ENCODE measurements around the gene PLS1.
A peak's percentile ranks its signal among the peaks of the same experiment; 100 is the strongest.
"Not testable (repeated sequence)": the region's sequence is repeated elsewhere in the genome, so short reads cannot be mapped to it uniquely, and the experiment has no call there.

PLS1 gene

DNA sequence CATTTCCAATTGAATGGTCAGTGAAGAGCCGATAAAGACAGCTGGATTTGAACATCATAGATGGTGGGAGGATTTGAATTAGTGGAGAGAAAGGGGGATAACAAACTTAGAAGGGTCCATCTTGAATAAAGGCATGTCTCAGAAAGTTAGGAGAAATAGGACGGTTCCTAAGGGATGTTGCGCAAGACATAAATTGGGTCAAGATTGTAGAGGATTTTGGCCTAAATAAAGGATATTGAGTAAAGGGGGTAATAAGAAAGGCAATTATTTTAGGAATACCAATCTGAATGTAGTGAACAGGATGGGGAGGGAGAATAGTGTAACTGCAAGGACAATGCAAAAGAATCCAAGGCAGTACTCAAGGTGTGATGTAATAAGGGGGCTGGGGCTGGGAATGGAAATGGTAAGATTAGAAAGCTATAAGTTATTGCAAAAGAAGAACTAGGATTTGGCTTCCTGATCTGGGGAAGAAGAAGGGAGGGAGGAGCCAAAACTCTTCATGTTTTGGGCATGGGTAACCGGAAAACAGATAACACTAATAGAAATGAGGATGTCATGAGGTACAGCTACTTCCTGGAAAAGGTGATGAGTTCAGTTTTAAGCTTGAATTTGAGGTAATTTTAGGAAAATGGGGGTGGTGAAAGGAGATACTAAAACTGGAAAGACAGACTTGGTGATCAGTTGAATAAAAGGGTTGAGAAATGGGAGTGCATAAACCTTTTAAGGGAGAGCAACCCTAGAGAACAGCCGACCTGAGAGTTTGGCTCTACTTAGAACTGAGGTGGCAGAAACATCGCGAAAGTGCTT is 110.3 kb downstream of the PLS1 start:
- no peak for DNase-seq (ENCODE audit: low read depth)

GRCh38 chr3:142709207-142709606 is 113.0 kb downstream of the PLS1 start:
- DNase-seq (ENCODE audit: low read depth), result no peak

DNA sequence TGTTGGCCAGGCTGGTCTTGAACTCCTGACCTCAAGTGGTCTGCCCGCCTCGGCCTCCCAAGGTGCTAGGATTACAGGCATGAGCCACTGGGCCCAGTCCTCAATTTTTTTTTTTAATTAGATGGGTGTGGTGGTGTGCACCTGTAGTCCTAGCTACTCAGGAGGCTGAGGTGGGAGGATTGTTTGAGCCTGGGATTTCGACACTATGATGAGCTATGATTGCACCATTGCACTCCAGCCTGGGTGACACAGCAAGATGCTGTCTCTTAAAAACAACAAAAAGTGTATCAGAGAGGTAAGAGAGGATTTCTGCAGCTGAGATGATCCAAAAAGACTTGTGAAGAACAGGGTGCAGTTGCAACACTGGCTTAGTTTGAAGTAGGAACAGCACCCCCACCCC is 118.7 kb downstream of the PLS1 start:
- DNase-seq (ENCODE audit: low read depth), result not testable (repeated sequence)

GRCh38 chr3:142716102-142716501 is 119.9 kb downstream of the PLS1 start:
- DNase-seq (ENCODE audit: low read depth), result no peak

DNA sequence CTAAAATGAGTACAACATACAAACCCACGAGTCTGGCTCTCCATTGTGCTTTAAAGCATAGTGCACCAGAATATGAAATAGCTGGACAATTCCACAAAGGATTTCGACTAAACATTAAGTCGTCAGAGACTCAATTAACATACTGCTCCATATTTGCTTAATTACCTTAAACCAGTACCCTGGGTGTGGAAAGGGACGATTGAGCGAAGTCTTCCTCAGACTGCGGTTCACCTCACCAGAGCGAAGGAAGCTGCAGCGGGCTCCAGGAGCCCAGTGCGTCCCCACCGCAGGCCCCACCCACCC is 127.4 kb downstream of the PLS1 start:
- no peak for DNase-seq (ENCODE audit: low read depth)

DNA sequence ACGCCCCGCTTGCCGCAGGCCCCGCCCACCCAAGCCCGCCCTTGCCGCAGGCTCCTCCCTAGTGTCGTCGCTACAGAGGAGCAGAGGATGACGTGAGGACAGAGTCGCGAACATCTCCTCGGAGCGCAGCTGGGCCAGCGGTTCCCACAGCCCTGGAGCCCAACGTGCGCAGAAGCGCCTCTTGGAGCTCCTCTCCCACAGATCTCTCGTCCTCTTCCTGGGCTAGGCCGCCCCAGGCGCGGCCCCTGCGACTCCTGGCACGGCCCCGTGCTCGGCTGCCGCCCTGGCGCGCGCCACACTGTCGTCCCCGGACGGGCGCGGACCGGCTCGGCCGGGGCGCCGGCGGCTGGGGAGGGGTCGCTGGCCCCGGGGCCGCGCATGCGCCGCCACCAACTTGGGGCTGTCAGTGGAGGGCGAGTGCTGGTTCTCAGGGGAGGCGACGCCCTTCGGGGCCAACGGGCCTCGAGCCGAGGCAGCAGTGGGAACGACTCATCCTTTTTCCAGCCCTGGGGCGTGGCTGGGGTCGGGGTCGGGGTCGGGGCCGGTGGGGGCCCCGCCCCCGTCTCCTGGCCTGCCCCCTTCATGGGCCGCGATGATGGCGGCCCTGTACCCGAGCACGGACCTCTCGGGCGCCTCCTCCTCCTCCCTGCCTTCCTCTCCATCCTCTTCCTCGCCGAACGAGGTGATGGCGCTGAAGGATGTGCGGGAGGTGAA is 127.9 kb downstream of the PLS1 start, which contains the start of gene TRPC1:
Gene TRPC1 (plus strand): TSS at position 67 of the 714 bp plus-strand sequence. CDS start 526 bp downstream, at position 593.
- DNase-seq (ENCODE audit: low read depth), result peak; percentile 70

DNA sequence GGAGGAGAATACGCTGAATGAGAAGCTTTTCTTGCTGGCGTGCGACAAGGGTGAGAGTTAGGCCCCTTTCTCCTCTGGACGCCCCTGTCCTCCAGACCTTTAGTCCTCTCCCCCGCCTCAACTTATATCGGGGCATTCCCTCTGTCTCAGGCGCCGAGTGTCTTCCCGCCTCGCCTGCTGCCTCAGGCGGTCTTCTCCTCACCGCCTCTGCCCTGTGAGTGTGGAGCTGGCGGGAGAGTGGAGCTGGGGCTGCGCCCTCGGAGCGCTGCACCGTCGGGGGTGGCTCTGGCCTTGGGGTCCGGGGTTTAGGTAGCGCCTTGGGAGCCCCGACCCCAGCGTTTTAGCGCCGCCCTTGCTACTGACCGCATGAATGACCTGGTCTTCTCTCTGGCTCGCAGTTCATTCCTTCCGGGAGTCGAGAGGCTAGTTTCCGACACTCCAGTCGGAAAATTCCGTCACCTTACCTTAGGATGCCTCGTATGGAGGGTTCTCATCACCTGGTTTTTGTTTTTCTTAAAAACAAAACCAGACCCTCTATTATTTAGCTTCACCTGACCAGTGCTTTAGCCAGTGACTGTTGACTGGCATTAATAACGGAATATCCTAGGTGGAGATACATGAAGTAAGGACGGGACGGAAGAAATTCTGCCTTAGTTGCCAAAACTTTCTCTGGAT is 128.6 kb downstream of the PLS1 start:
- DNase-seq (ENCODE audit: low read depth), result peak; percentile 7

- no peak for DNase-seq (ENCODE audit: low read depth)
These were observed 129.2 kb downstream of the PLS1 start for GRCh38 chr3:142725357-142725739.

DNA sequence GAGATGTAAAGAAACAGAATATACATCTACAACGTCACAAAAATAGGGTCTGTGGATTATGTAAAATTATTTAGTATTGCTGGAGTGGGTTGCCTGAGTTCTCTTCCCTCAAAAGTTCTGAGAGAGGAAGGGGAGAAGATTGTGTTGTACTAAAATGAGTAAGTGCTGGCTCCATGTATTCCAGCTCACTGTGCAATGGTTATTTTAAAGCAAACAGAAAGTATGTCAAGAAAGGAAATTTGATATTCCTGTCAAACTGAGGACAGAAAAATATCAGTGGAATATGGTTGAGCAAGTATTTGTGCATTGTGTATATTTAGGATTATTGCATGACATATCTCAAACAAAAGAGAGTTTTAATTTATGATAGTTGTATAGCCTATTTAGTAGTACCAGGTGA is 129.8 kb downstream of the PLS1 start:
- no peak for DNase-seq (ENCODE audit: low read depth)

DNA sequence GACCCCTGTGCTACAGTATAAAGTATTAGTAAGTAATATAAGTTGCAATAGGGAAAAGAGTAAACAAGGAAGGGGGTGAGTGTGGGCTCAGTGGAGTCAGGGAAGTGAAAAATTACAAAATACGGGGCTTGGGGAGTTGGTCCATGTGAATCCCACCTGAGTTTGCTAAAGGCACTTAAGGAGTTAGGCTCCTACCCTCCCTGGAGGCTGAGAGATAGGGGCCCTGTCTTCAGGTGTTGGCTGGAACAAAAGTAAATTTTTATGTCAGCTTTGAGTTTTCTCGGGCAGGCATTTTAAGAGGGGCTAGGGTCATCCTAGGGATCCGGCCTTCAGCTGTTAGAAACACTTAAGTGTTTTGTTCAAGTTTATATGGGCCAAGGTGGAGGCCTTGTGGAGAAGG is 135.9 kb downstream of the PLS1 start:
- DNase-seq (ENCODE audit: low read depth), result no peak

DNA sequence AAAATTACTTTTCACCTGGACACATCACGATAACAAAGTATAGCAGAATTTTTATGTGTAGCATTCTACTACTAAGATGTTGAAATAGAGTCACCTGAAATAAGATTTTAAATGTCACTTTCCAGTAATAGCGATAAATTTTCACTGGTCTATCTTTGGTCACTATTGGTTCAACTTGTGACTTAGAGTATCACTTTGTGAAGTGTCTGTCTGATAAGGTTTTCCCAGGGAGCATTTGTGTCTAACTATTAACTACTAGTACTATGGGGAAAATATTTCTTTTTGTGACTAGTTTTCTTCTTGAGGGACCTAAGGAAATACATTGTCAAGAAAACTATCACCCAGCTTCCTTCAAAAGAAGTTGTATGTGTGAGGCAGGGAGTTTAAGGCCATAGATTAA is 138.6 kb downstream of the PLS1 start:
- no peak for DNase-seq (ENCODE audit: low read depth)

GRCh38 chr3:142735462-142735861 is 139.3 kb downstream of the PLS1 start:
- no peak for DNase-seq (ENCODE audit: low read depth)

GRCh38 chr3:142738396-142738795 is 142.2 kb downstream of the PLS1 start:
- DNase-seq (ENCODE audit: low read depth), result no peak

GRCh38 chr3:142746646-142747045 is 150.5 kb downstream of the PLS1 start:
- DNase-seq (ENCODE audit: low read depth), result no peak

GRCh38 chr3:142750531-142750930 is 154.3 kb downstream of the PLS1 start:
- DNase-seq (ENCODE audit: low read depth), result not testable (repeated sequence)

GRCh38 chr3:142752605-142753004 is 156.4 kb downstream of the PLS1 start:
- DNase-seq (ENCODE audit: low read depth), result not testable (repeated sequence)

DNA sequence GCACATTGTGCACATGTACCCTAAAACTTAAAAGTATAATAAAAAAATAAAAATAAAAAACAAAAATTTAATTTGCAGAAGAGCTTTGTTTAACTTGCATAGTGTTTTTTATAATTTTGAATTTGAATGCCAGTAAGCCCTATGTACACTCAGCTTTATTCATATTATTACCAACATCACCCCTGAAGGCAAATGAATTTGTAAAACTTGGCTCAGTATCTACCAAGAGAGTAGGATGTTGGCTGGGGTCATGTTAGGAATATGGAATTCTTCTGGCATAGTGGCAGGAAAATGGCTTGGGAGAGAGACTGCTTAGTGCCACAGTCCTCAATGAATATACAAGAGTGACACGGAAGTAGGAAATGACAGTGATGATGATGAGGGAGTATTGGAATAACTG is 158.3 kb downstream of the PLS1 start:
- DNase-seq (ENCODE audit: low read depth), result no peak
